Left lung (tissue), 14 donors: Measurements from ENCODE around the gene TRPC6. TPM values are rescaled to one million over a fixed set of nuclear protein-coding genes. Genes with fewer than 3 reads are reported as not detected.

Experiments used
- ATAC-seq: fragments of 200-7000 bp; cut with Tn5 transposase; one replicate; pipeline ENCODE4 v1.9.1; 2020; ENCODE audit warnings: moderate library complexity
- DNase-seq, 4 donors: peaks; one replicate each; pipeline ENCODE4 v3.0.0-alpha.2; 2013 to 2020
- H3K27ac ChIP-seq, 2 donors: fragments of 200-600 bp; sonication (generic) in 1 of 2; one replicate each; pipeline versions ENCODE4 v1.5.0 to v1.8.0; 2020 to 2021
- H3K27me3 ChIP-seq, 2 donors: fragments of 200-600 bp; sonication (generic) in 1 of 2; one replicate each; pipeline versions ENCODE4 v1.5.0 to v1.8.0; 2020 to 2021
- H3K36me3 ChIP-seq, 2 donors: fragments of 200-600 bp; sonication (generic) in 1 of 2; one replicate each; pipeline versions ENCODE4 v1.5.0 to v1.8.0; 2020 to 2021
- H3K4me1 ChIP-seq, 2 donors: fragments of 200-600 bp; one replicate each; pipeline ENCODE4 v1.8.0; 2021
- H3K4me3 ChIP-seq, 2 donors: fragments of 200-600 bp; sonication (generic) in 1 of 2; one replicate each; pipeline versions ENCODE4 v1.5.0 to v1.8.0; 2020 to 2021; ENCODE audit warnings: mild to moderate bottlenecking in 1 of 2
- H3K9me3 ChIP-seq, 2 donors: fragments of 200-600 bp; sonication (generic) in 1 of 2; one replicate each; pipeline versions ENCODE4 v1.5.0 to v1.8.0; 2020 to 2021
- CTCF ChIP-seq, 2 donors: fragments of 200-600 bp; sonication (generic) in 1 of 2; IDR thresholded peaks; one replicate each; pipeline versions ENCODE4 v1.5.0 to v1.8.0; 2021; ENCODE audit warnings: antibody characterized with exemption in 2 of 2
- intact Hi-C, 2 donors: fragments of 100-400 bp; cut with DNase I; formaldehyde crosslinking; loops; one replicate each; pipeline versions ENCODE4 v1.11.2 to v1.14.2; 2022
- long read RNA-seq, 12 donors: library from polyadenylated mRNA in 2 of 12; unstranded in 2 of 12; transcript quantifications; one replicate each; pipeline ENCODE4 v2.0.0 and lab custom pipeline, GENCODE V29; 2019 to 2026
- polyA plus RNA-seq, 6 donors: library from polyadenylated mRNA; unstranded; fragments of 120-200 nt; gene quantifications; one replicate each; pipeline ENCODE4 v1.2.1, GENCODE V29; 2013; ENCODE audit not compliant: insufficient read length in 6 of 6
- total RNA-seq, 2 donors: library from RNA; stranded (reverse); fragmentation: NEBNext Ultra II Directional; extraction: Animal tissue kit (Norgen Biotek cat#: 25700); gene quantifications; one replicate each; pipeline ENCODE4 v1.2.1, GENCODE V29; 2021
- donor health status: DM: no; HTN: yes; CAD: no.
- donor health status: DM: no; HTN: no; CAD: no.

The TRPC6 gene
- total RNA-seq, result 10 to 100 TPM; 11.0 to 11.2 TPM
- polyA plus RNA-seq, result 10 to 100 TPM; 36.5 to 54.3 (median 44.4) TPM
- long read RNA-seq, donor 1, full-length matches to known transcripts, result 7 of 26 reads
- long read RNA-seq, donor 1, partial matches to known transcripts, result 19 of 26 reads
- long read RNA-seq, donor 1, other reads (novel, unspliced or antisense), result 0 of 26 reads
- long read RNA-seq, donor 2, full-length matches to known transcripts, result 6 of 15 reads
- long read RNA-seq, donor 2, partial matches to known transcripts, result 9 of 15 reads
- long read RNA-seq, donor 2, other reads (novel, unspliced or antisense), result 0 of 15 reads
- long read RNA-seq, donor 3, full-length matches to known transcripts, result 4 of 11 reads
- long read RNA-seq, donor 3, partial matches to known transcripts, result 7 of 11 reads
- long read RNA-seq, donor 3, other reads (novel, unspliced or antisense), result 0 of 11 reads
- long read RNA-seq, donor 4, result 0 reads
- long read RNA-seq, donor 5, full-length matches to known transcripts, result 3 of 3 reads
- long read RNA-seq, donor 5, partial matches to known transcripts, result 0 of 3 reads
- long read RNA-seq, donor 5, other reads (novel, unspliced or antisense), result 0 of 3 reads
- long read RNA-seq, donor 6, full-length matches to known transcripts, result 3 of 8 reads
- long read RNA-seq, donor 6, partial matches to known transcripts, result 5 of 8 reads
- long read RNA-seq, donor 6, other reads (novel, unspliced or antisense), result 0 of 8 reads
- long read RNA-seq, donor 7, full-length matches to known transcripts, result 2 of 2 reads
- long read RNA-seq, donor 7, partial matches to known transcripts, result 0 of 2 reads
- long read RNA-seq, donor 7, other reads (novel, unspliced or antisense), result 0 of 2 reads
- long read RNA-seq, donor 8, full-length matches to known transcripts, result 3 of 16 reads
- long read RNA-seq, donor 8, partial matches to known transcripts, result 13 of 16 reads
- long read RNA-seq, donor 8, other reads (novel, unspliced or antisense), result 0 of 16 reads
- long read RNA-seq, donor 9, result 0 reads
- long read RNA-seq, donor 10, result 0 reads
- long read RNA-seq, donor 11, result 0 reads
- long read RNA-seq, donor 12, full-length matches to known transcripts, result 1 of 13 reads
- long read RNA-seq, donor 12, partial matches to known transcripts, result 12 of 13 reads
- long read RNA-seq, donor 12, other reads (novel, unspliced or antisense), result 0 of 13 reads

DNA sequence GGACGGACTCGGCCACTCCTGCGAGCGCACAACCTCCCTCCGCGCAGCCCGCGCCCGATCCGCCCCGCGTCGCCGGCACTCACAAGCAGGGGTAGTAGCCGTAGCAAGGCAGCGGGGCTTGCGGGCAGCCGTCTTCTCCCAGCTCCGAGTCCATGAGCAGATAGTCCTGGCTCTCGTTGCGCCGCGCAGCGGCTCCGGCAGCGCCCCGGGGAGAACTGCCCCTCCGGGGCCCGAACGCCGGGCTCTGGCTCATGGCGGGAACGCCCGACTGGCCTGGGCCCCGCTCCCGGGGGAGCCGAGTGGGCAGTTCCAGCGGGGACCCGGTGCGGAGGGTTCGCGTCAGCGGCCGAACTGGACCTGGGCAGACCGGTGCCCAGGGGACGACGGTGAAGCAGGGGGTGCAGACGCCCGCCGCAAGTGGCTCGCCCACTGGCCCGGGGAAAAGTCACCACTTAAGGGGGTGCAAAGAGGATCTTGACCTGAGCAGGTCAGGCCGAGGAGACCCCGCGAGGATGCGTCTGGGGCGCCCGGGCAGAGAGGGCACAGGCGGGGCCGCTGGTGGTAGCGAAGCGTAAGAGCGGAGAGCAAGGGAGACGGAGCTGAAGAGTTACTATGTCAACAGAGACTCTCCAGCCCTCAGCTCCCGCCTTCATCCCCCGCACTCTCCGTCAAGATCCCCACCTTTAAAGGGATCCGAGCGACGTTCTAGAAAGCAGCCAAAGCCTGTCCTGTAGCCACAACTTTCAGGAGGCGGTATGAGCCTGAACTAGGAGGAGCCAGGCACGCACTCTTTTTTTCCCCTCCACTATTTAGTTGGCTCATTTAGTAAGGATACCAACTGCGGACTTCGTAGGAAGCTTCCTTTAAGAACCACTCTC lies at the start of gene TRPC6:
Gene TRPC6 (minus strand): TSS at position 757 of the 878 bp plus-strand sequence. CDS start 504 bp downstream, at position 253.
- Histone ChIP-seq H3K9me3 (no peaks in the 10 kb centered on the region), H3K4me3 (peak within 1 kb of the TSS; percentile 33 to 36), H3K27me3 (peaks cover 10 to 37% of the 10 kb centered on the region in 2 donors), H3K27ac (peak within 1 kb of the TSS; percentile 67 to 76), H3K36me3 (no peaks in the 10 kb centered on the region), H3K4me1 (no peaks in the 10 kb centered on the region)
- TF ChIP-seq CTCF (IDR thresholded peaks at IDR 0.05), result no peak
- ATAC-seq (peak; percentile 80), DNase-seq (peak; percentile 31 to 79 (median 62))
- intact Hi-C loops, result no loop called here

- DNase-seq (no peak), ATAC-seq (no peak)
- Histone ChIP-seq H3K9me3 (no peaks in the 10 kb centered on the region), H3K36me3 (no peaks in the 10 kb centered on the region), H3K4me3 (no peak overlapping the region), H3K27me3 (no peaks in the 10 kb centered on the region), H3K4me1 (no peaks in the 10 kb centered on the region), H3K27ac (no peak overlapping the region)
- no peak for TF ChIP-seq CTCF (IDR thresholded peaks at IDR 0.05)
- intact Hi-C loops, result no loop called here
Measured at GRCh38 chr11:101620026-101620425, 36.2 kb upstream of the TRPC6 start.

GRCh38 chr11:101618709-101619108 lies 34.9 kb upstream of the TRPC6 start:
- Histone ChIP-seq H3K36me3 (no peaks in the 10 kb centered on the region), H3K9me3 (no peaks in the 10 kb centered on the region), H3K27me3 (no peaks in the 10 kb centered on the region), H3K27ac (no peak overlapping the region), H3K4me1 (no peaks in the 10 kb centered on the region), H3K4me3 (no peak overlapping the region)
- intact Hi-C loops, result no loop called here
- no peak for DNase-seq
- no peak for ATAC-seq
- no peak for TF ChIP-seq CTCF (IDR thresholded peaks at IDR 0.05)

DNA sequence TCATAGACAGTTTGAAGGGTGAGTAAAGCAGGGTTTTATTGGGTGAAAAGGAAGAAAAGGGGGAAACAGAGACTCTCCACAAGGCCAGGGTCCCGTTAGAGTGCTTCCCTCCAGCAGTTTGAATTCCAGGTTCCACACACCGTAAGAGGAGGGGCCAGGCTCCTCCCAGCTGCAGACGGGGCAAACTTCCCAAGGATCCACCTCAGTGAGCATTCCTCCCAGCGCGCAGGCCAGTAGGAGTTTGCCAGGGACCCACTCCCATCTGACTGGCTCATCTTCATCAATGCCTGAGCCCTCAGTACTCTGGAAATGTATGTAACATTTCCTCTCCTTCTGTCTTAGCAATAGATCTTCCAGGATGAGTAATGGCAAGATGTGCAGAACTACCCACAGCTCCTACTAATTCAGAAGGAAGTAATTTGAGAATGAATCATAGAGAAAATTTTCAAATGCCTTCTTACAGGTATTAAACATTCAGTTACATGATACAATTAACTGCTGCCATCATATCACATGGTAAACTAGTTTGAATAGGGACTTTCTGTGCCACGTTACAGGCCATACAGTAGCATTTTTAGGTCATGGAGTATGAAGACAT lies 34.0 kb upstream of the TRPC6 start:
- Histone ChIP-seq H3K27me3 (no peaks in the 10 kb centered on the region), H3K36me3 (no peaks in the 10 kb centered on the region), H3K4me3 (no peak overlapping the region), H3K27ac (no peak overlapping the region), H3K9me3 (no peaks in the 10 kb centered on the region), H3K4me1 (no peaks in the 10 kb centered on the region)
- DNase-seq, result no peak
- TF ChIP-seq CTCF (IDR thresholded peaks at IDR 0.05), result no peak
- no peak for ATAC-seq
- intact Hi-C loops, result no loop called here
